Stimulated activated CD4-positive, alpha-beta T cell treated with anti-CD3 and anti-CD28 coated beads, Interleukin-4, amount 100 ng/mL, for 1 hour (primary cell): ENCODE measurements around the gene OR5M8.

Source experiments
- DNase-seq: peaks from one replicate; pipeline ENCODE4 v3.0.0-alpha.2; 2020

OR5M8 gene

GRCh38 chr11:56491270-56491669, at the start of gene OR5M8:
TSS of gene OR5M8 (minus strand) at chr11:56491370. CDS start at chr11:56491370, 0 bp downstream.
- no peak for DNase-seq

DNA sequence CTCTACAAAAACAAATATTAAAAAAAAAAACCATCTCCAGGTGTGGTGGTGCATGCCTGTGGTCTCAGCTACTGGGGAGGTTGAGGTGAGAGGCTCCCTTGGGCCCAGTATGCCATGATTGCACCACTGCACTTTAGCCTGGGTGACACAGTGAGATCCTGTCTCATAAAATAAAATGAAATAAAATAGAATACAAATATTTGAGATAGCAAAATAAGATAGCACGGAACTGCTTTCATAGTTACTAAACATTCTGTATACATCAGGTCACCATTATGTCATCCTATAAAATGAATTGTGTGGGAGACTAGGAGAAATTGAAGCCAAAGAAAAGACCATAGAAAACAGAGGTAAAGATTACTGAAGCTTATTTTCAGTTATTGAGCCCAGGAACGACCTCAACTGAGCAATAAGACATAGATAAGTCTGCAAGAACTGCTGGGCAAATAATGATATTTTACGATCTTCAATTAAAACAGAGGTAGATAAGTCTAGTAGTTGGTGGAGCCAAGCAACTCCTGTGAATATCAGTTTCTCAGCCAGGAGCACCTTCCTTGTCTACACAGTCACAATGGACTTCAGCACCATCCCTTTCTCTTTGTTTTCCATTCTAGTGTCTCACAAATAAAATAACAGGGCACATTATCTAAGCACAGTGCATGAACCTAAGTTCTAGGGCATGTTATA, 42.0 kb upstream of the OR5M8 start:
- no peak for DNase-seq

DNA sequence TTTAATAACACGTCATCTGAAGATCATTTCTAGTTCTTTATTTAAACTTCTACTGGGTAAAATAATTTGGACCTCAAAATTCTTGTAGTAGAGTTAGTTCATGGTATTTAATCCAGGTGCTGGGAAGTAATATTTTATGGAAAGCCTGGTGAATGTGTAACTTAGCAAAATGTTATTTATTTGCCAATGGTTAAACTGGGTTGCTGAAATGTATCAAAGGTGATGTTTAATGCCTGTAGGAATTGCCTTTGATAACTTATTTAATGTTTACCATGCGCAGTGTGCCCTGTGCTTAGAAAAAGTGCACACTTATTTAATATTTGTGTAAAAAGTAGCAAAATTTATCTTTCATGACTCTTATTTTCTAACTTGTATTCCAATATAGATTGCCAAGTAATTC, 40.7 kb upstream of the OR5M8 start:
- no peak for DNase-seq

- no peak for DNase-seq
These were observed 30.8 kb upstream of the OR5M8 start for GRCh38 chr11:56522008-56522407.

GRCh38 chr11:56513280-56513679, 22.1 kb upstream of the OR5M8 start:
- DNase-seq, result no peak

DNA sequence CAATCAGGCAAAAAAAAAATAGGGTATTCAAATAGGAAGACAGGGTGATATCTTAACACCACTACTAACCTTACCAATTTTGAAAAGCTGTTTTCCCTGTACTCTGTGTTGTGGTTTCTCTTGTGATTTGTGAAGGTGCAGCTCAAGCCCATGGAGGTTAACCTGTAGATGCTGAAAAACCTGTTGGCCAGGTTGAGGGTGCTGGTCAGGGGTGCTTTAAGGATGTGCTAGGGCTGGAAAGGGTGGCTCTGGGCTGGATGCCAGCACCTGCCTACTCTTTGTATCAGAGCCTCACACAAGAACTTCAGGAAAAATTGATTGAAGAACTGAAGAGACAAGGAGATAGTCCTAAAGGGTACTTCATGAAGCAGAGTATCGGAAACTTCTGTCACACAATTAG, 18.3 kb upstream of the OR5M8 start:
- no peak for DNase-seq

- no peak for DNase-seq
These were observed 5.8 kb upstream of the OR5M8 start for GRCh38 chr11:56497010-56497409.

GRCh38 chr11:56495117-56495516, 3.9 kb upstream of the OR5M8 start:
- no peak for DNase-seq

- DNase-seq, result no peak
These were observed 4.4 kb downstream of the OR5M8 start for GRCh38 chr11:56486801-56487200.

GRCh38 chr11:56474729-56475235, 16.4 kb downstream of the OR5M8 start:
- no peak for DNase-seq

GRCh38 chr11:56473252-56473651, 17.9 kb downstream of the OR5M8 start, which contains the start of gene OR5M3:
TSS of gene OR5M3 (minus strand) at chr11:56473352. CDS start at chr11:56470497, 2,855 bp downstream.
- DNase-seq, result no peak

DNA sequence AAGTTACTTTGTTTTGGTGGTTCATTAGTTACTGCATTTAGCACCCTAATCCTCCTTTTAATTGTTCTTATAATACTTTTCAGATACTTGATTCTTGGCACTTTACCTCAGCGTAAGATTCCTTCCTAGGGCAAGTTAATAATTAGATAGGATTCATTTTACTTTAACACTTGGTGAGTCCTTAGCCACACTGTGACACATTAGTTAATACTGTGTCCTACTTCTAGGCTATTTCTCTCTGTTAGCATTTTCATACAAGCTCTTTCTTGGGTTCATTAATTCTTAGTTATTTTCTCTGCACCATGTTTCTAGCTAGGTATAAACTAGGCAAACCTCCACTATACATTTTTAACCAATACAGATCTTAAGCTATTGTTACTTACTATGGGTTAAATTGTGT, 34.1 kb downstream of the OR5M8 start:
- DNase-seq, result no peak

DNA sequence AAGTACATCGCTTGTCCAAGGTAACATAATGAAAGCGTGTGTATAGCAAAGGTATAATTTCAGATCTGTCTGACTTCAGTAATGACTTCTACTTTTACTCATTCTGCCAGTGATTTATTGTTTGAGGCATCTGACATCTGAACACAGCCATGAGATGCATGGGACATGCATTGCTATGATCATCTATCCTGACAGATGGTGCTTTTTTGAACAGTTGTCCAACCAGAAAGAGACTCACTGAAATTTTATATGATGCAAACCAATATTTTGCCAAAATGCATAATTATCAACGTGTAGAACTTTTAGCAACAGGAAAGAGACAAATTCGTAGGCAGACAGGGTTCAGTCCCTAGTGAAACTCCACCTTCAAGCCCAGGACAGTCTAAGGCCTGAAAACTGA, 37.6 kb downstream of the OR5M8 start:
- DNase-seq, result no peak
